ENCODE results near the gene FAM25G.
"Not testable (repeated sequence)": the region's sequence is repeated elsewhere in the genome, so short reads cannot be mapped to it uniquely, and the experiment has no call there.

FAM25G gene

GRCh38 chr10:47465216-47465917, 26.1 kb downstream of the FAM25G start:
- not testable (repeated sequence) for DNase-seq (ENCODE audit: low read depth in 2 of 2)

GRCh38 chr10:47462577-47463358, 28.7 kb downstream of the FAM25G start:
- not testable (repeated sequence) for DNase-seq (ENCODE audit: low read depth in 2 of 2)

GRCh38 chr10:47461261-47461687, 30.2 kb downstream of the FAM25G start:
- peak in 1 of 2 experiments; percentile 3 for DNase-seq (ENCODE audit: low read depth in 2 of 2)

- DNase-seq (ENCODE audit: low read depth in 2 of 2), result peak; percentile 13 to 15
Measured at GRCh38 chr10:47458466-47459154, 32.9 kb downstream of the FAM25G start.

GRCh38 chr10:47457826-47458225, 33.7 kb downstream of the FAM25G start:
- no peak for DNase-seq (ENCODE audit: low read depth in 2 of 2)

- DNase-seq (ENCODE audit: low read depth in 2 of 2), result no peak
Measured at GRCh38 chr10:47457528-47457820, 34.0 kb downstream of the FAM25G start.

GRCh38 chr10:47456794-47457527, 34.5 kb downstream of the FAM25G start:
- DNase-seq (ENCODE audit: low read depth in 2 of 2), result no peak

GRCh38 chr10:47456079-47456785, 35.3 kb downstream of the FAM25G start:
- DNase-seq (ENCODE audit: low read depth in 2 of 2), result no peak

GRCh38 chr10:47455350-47456078, 36.0 kb downstream of the FAM25G start:
- DNase-seq (ENCODE audit: low read depth in 2 of 2), result not testable (repeated sequence)

GRCh38 chr10:47454780-47455058, 36.8 kb downstream of the FAM25G start:
- no peak for DNase-seq (ENCODE audit: low read depth in 2 of 2)

GRCh38 chr10:47454008-47454779, 37.3 kb downstream of the FAM25G start:
- no peak for DNase-seq (ENCODE audit: low read depth in 2 of 2)

GRCh38 chr10:47453141-47454007, 38.1 kb downstream of the FAM25G start:
- DNase-seq (ENCODE audit: low read depth in 2 of 2), result no peak

- no peak for DNase-seq (ENCODE audit: low read depth in 2 of 2)
Measured at GRCh38 chr10:47452495-47453140, 38.9 kb downstream of the FAM25G start.

- no peak for DNase-seq (ENCODE audit: low read depth in 2 of 2)
Measured at GRCh38 chr10:47451998-47452494, 39.5 kb downstream of the FAM25G start.

- DNase-seq (ENCODE audit: low read depth in 2 of 2), result no peak
Measured at GRCh38 chr10:47451273-47451997, 40.1 kb downstream of the FAM25G start.

- no peak for DNase-seq (ENCODE audit: low read depth in 2 of 2)
Measured at GRCh38 chr10:47450442-47450841, 41.1 kb downstream of the FAM25G start.

GRCh38 chr10:47449979-47450378, 41.5 kb downstream of the FAM25G start:
- DNase-seq (ENCODE audit: low read depth in 2 of 2), result no peak

Measured in fibroblast of skin of left quadriceps (primary cell).